Adipocyte (in vitro differentiated cells): ENCODE measurements around the gene OGFRL1.

Experiments used
- DNase-seq: peaks from one replicate; pipeline ENCODE4 v3.0.0-alpha.2; 2015; ENCODE audit warnings: low read depth
- H3K27me3 ChIP-seq: replicated peaks from 2 replicates; pipeline ENCODE4 v1.7.0; 2013; ENCODE audit warnings: mild to moderate bottlenecking, low read length, moderate library complexity; ENCODE audit not compliant: control insufficient read depth, insufficient read depth
- H3K36me3 ChIP-seq: 2 replicates; pipeline ENCODE4 v1.7.0; 2013; ENCODE audit warnings: low read length, mild to moderate bottlenecking, moderate library complexity; ENCODE audit not compliant: control insufficient read depth, insufficient read depth, severe bottlenecking
- H3K4me1 ChIP-seq: 2 replicates; pipeline ENCODE4 v1.7.0; 2013; ENCODE audit warnings: mild to moderate bottlenecking, low read length, moderate library complexity; ENCODE audit not compliant: control insufficient read depth, insufficient read depth
- H3K4me3 ChIP-seq: 2 replicates; pipeline ENCODE4 v1.7.0; 2013; ENCODE audit warnings: mild to moderate bottlenecking, low read length, moderate library complexity
- H3K9ac ChIP-seq: 2 replicates; pipeline ENCODE4 v1.7.0; 2013; ENCODE audit warnings: mild to moderate bottlenecking, low read length, moderate library complexity
- H3K9me3 ChIP-seq: 2 replicates; pipeline ENCODE4 v1.7.0; 2013; ENCODE audit warnings: mild to moderate bottlenecking, low read length, moderate library complexity; ENCODE audit not compliant: control insufficient read depth

The OGFRL1 gene

GRCh38 chr6:71335544-71335943, 46.9 kb downstream of the OGFRL1 start:
- H3K9me3 ChIP-seq, result no peaks in the 10 kb centered on the region
- no peaks in the 10 kb centered on the region for H3K36me3 ChIP-seq
- H3K4me1 ChIP-seq, result peaks cover 18% of the 10 kb centered on the region
- H3K4me3 ChIP-seq, result no peak overlapping the region
- no peaks in the 10 kb centered on the region for H3K27me3 ChIP-seq
- DNase-seq, result no peak
- no peak overlapping the region for H3K9ac ChIP-seq

GRCh38 chr6:71336901-71337300, 48.3 kb downstream of the OGFRL1 start:
- Histone ChIP-seq H3K27me3 (no peaks in the 10 kb centered on the region), H3K9me3 (no peaks in the 10 kb centered on the region), H3K4me1 (peaks cover 18% of the 10 kb centered on the region), H3K4me3 (no peak overlapping the region), H3K36me3 (no peaks in the 10 kb centered on the region), H3K9ac (no peak overlapping the region)
- DNase-seq, result no peak

DNA sequence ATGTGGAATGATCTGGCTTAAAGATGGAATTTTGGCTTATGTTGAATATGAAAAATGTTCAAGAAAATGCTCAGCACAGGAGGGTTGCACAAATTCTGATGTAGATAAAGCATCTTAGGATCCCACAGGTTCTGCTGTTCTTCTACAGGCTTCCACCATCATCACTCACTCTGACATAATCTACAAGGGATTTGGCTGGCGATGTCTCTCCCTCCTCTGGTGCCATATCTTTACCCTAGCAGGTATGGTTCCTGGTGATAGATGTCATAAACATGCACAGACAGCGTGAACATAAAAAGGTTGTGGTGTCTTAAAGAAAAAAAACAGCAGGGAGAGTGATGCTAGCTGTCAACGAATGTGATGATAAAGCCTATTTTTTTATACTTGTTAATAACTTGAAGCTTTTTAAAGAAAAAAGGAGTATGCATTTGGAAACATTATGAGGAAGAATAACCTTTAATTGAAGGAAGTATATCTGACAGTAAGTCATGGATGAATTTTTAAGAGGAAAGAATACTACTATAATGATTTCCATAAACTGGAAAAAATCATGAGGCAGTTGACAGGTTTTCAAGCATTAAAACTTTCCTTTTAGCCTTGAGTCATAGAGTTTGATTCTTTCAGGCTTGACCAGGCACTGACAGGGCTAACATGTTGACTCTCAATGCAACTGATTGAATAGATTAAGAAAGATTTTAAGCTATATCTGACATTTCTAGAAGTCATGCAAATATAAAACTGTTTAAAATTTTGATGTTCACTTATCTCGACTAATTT, 50.1 kb downstream of the OGFRL1 start:
- no peaks in the 10 kb centered on the region for H3K9me3 ChIP-seq
- no peaks in the 10 kb centered on the region for H3K36me3 ChIP-seq
- H3K4me3 ChIP-seq, result no peak overlapping the region
- no peaks in the 10 kb centered on the region for H3K27me3 ChIP-seq
- DNase-seq, result no peak
- no peak overlapping the region for H3K9ac ChIP-seq
- H3K4me1 ChIP-seq, result peaks cover 19% of the 10 kb centered on the region

DNA sequence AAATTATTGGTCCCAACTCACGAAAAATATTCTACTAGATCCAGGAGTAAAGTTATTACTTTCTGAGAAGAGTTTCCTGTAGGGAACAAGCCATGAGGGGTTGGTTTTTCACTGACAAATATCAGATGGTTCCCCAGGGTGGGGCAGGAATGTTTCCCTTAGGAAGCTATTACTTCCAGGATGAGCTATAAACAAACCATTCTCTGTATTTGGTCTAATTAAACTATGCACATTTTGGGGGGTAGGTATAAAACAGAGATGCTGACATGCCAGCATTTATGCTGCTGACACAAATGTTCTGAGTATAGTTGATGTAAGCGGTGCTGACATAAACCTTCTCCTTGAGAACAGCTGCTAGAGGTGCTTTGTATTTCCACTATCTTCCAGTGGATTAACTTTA, 54.2 kb downstream of the OGFRL1 start:
- DNase-seq, result no peak

GRCh38 chr6:71345476-71346333, 57.1 kb downstream of the OGFRL1 start:
- Histone ChIP-seq H3K4me1 (peaks cover 25% of the 10 kb centered on the region), H3K27me3 (no peaks in the 10 kb centered on the region), H3K9me3 (no peaks in the 10 kb centered on the region), H3K4me3 (no peak overlapping the region), H3K36me3 (no peaks in the 10 kb centered on the region), H3K9ac (no peak overlapping the region)
- no peak for DNase-seq

More for the DNA sequence above, 54.2 kb downstream of the OGFRL1 start:
- H3K9ac ChIP-seq, result no peak overlapping the region
- no peaks in the 10 kb centered on the region for H3K9me3 ChIP-seq
- no peaks in the 10 kb centered on the region for H3K36me3 ChIP-seq
- no peaks in the 10 kb centered on the region for H3K27me3 ChIP-seq
- H3K4me1 ChIP-seq, result peaks cover 14% of the 10 kb centered on the region
- H3K4me3 ChIP-seq, result no peak overlapping the region

GRCh38 chr6:71346334-71346694, 57.7 kb downstream of the OGFRL1 start:
- no peak overlapping the region for H3K9ac ChIP-seq
- H3K4me1 ChIP-seq, result peaks cover 31% of the 10 kb centered on the region
- H3K27me3 ChIP-seq, result no peaks in the 10 kb centered on the region
- H3K4me3 ChIP-seq, result no peak overlapping the region
- no peak for DNase-seq
- H3K36me3 ChIP-seq, result no peaks in the 10 kb centered on the region
- no peaks in the 10 kb centered on the region for H3K9me3 ChIP-seq

DNA sequence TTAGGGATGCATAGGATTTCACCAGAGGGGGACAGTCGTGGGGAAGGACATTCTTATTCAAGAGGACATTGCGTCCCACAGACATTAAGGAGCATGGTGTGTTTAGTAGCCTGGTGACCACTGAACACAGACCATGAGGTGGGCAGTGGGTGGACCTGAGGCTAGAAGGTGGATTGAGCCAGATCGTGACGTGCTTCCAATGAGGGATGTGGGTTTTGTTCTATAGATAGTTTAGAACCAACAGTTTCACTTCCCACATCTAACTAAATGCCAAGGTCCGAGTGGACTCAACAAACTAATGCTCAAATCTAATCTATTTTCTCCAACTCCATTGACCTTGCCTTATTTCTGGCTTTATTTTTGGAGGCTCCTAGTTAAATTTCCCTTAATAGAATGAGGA, 58.5 kb downstream of the OGFRL1 start:
- DNase-seq, result no peak
- Histone ChIP-seq H3K9me3 (no peaks in the 10 kb centered on the region), H3K27me3 (no peaks in the 10 kb centered on the region), H3K36me3 (no peaks in the 10 kb centered on the region), H3K4me1 (peaks cover 36% of the 10 kb centered on the region), H3K9ac (no peak overlapping the region), H3K4me3 (no peak overlapping the region)

- no peaks in the 10 kb centered on the region for H3K27me3 ChIP-seq
- no peaks in the 10 kb centered on the region for H3K36me3 ChIP-seq
- H3K4me1 ChIP-seq, result peaks cover 28% of the 10 kb centered on the region
- H3K4me3 ChIP-seq, result no peak overlapping the region
- peak; percentile 78 for DNase-seq
- H3K9me3 ChIP-seq, result no peaks in the 10 kb centered on the region
- peak overlapping the region; percentile 73 for H3K9ac ChIP-seq
Observed at GRCh38 chr6:71349395-71349794, 60.8 kb downstream of the OGFRL1 start.

GRCh38 chr6:71349976-71350615, 61.5 kb downstream of the OGFRL1 start:
- H3K9me3 ChIP-seq, result no peaks in the 10 kb centered on the region
- peak overlapping the region; percentile 64 for H3K4me3 ChIP-seq
- no peak for DNase-seq
- H3K4me1 ChIP-seq, result peaks cover 28% of the 10 kb centered on the region
- H3K9ac ChIP-seq, result peak overlapping the region; percentile 73
- no peaks in the 10 kb centered on the region for H3K27me3 ChIP-seq
- H3K36me3 ChIP-seq, result no peaks in the 10 kb centered on the region

GRCh38 chr6:71351190-71351589, 62.6 kb downstream of the OGFRL1 start:
- Histone ChIP-seq H3K9ac (peak overlapping the region; percentile 73), H3K36me3 (no peaks in the 10 kb centered on the region), H3K9me3 (no peaks in the 10 kb centered on the region), H3K4me1 (peaks cover 23% of the 10 kb centered on the region), H3K27me3 (no peaks in the 10 kb centered on the region), H3K4me3 (no peak overlapping the region)
- no peak for DNase-seq
